Thyroid gland (tissue), 4 donors: Measurements from ENCODE around the gene MTIF3. TPM values are rescaled to one million over a fixed set of nuclear protein-coding genes. Genes with fewer than 3 reads are reported as not detected.

Experiments
- DNase-seq, 2 donors: peaks; one replicate each; pipeline ENCODE4 v3.0.0-alpha.2; 2019
- H3K27ac ChIP-seq, 3 donors: fragments of 200-600 bp; sonication (generic); 1 replicate in 2 of 3; 2 replicates in 1 of 3; pipeline ENCODE4 v1.5.1; 2016 to 2019; ENCODE audit warnings: mild to moderate bottlenecking in 1 of 3, moderate library complexity in 1 of 3
- H3K27me3 ChIP-seq: fragments of 200-600 bp; sonication (generic); one replicate; pipeline ENCODE4 v1.5.1; 2019
- H3K36me3 ChIP-seq, 2 donors: fragments of 200-600 bp; sonication (generic); one replicate each; pipeline ENCODE4 v1.5.1; 2016 to 2019
- H3K4me1 ChIP-seq, 2 donors: fragments of 200-600 bp; sonication (generic); one replicate each; pipeline ENCODE4 v1.5.1; 2017 to 2019
- H3K4me3 ChIP-seq, 3 donors: fragments of 200-600 bp; sonication (generic); replicated peaks in 1 of 3; 1 replicate in 2 of 3; 2 replicates in 1 of 3; pipeline ENCODE4 v1.5.1; 2016; ENCODE audit warnings: mild to moderate bottlenecking in 1 of 3
- H3K9me3 ChIP-seq: fragments of 200-600 bp; sonication (generic); one replicate; pipeline ENCODE4 v1.5.1; 2017
- POLR2A ChIP-seq, 2 donors: fragments of 450-650 bp; IDR thresholded peaks; one replicate each; pipeline ENCODE4 v1.6.1; 2017; ENCODE audit warnings: antibody characterized with exemption in 2 of 2, mild to moderate bottlenecking in 2 of 2, moderate library complexity in 1 of 2
- WGBS, 2 donors: methylation state at CpG; one replicate each; pipeline ENCODE4 v1.1.5; 2017; 5-methylcytosine and 5-hydroxymethylcytosine counted together
- intact Hi-C: fragments of 100-400 bp; cut with DNase I; formaldehyde crosslinking; loops from one replicate; pipeline ENCODE4 v1.15.1; 2023
- total RNA-seq, 4 donors: library from RNA; depleted of rRNA; stranded (reverse); fragments of >200 nt; gene quantifications; one replicate each; pipeline ENCODE4 v1.2.3, GENCODE V29; 2016
- TF ChIP-seq, protein P1 (sequence below), 6 experiments: fragments of 200-600 bp in 3 of 6; fragments of 450-650 bp in 3 of 6; sonication (generic) in 3 of 6; IDR thresholded peaks; one replicate each; pipeline ENCODE4 v1.5.1; 2016 to 2019; ENCODE audit warnings: antibody characterized with exemption in 6 of 6, mild to moderate bottlenecking in 2 of 6, inconsistent platforms in 1 of 6, moderate library complexity in 1 of 6

The MTIF3 gene
- total RNA-seq, 4 donors from 2014 or later: 36.4 to 68.2 (median 54.8) TPM

DNA sequence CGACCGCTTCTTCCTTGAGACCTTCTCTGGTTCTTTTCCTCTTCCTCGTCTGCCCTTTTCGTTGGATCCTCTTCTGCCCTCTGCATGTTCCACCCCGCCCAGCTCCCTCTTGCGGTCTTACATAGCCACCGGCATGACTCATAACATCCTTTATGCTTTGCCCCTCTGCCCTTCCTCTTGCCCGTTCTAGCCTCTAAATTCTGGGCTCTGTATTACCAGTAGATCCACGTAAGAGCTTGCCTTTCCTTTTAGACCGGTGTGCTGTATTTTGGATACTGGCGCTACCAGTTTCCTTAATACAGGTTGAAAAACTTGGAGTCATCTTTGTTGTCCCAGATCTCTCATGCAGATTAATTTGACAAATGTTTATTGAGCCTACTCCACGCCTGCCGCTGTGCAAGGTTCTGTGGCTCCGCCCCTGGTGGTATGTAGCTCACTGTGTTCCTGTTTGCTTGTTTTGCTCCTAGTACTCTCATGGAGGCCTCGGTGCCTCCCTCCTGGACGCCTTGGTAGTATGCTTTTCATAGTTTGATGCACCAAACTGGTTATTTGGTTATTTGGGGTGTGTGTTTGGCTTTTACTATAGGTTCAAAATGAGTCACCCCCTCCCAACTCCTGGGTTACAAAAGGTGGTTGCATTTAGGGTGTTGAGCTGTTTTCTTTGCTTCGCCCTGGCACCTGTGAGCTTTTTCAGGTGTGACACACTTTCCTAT, 24.3 kb downstream of the MTIF3 start:
- 48 to 52% methylated on average over 17 of the region's 17 CpGs for WGBS, 2 donors
- Histone ChIP-seq H3K36me3 (peaks cover 0 to 10% of the 10 kb centered on the region in 2 donors), H3K27me3 (no peaks in the 10 kb centered on the region), H3K9me3 (no peaks in the 10 kb centered on the region), H3K4me1 (peaks cover 22 to 33% of the 10 kb centered on the region in 2 donors), H3K27ac (peak overlapping the region; percentile 11 to 84 (median 81)), H3K4me3 (peak overlapping the region in 1 of 3 donors; percentile 81)
- intact Hi-C loops: no loop called here
- peak; percentile 30 to 41 for DNase-seq
- peak in 1 of 2 donors; percentile 17 for TF ChIP-seq POLR2A (IDR thresholded peaks at IDR 0.05)
- TF ChIP-seq, protein P1, sequence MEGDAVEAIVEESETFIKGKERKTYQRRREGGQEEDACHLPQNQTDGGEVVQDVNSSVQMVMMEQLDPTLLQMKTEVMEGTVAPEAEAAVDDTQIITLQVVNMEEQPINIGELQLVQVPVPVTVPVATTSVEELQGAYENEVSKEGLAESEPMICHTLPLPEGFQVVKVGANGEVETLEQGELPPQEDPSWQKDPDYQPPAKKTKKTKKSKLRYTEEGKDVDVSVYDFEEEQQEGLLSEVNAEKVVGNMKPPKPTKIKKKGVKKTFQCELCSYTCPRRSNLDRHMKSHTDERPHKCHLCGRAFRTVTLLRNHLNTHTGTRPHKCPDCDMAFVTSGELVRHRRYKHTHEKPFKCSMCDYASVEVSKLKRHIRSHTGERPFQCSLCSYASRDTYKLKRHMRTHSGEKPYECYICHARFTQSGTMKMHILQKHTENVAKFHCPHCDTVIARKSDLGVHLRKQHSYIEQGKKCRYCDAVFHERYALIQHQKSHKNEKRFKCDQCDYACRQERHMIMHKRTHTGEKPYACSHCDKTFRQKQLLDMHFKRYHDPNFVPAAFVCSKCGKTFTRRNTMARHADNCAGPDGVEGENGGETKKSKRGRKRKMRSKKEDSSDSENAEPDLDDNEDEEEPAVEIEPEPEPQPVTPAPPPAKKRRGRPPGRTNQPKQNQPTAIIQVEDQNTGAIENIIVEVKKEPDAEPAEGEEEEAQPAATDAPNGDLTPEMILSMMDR (IDR thresholded peaks at IDR 0.05): peak in 2 of 6 experiments; percentile 27 to 30

DNA sequence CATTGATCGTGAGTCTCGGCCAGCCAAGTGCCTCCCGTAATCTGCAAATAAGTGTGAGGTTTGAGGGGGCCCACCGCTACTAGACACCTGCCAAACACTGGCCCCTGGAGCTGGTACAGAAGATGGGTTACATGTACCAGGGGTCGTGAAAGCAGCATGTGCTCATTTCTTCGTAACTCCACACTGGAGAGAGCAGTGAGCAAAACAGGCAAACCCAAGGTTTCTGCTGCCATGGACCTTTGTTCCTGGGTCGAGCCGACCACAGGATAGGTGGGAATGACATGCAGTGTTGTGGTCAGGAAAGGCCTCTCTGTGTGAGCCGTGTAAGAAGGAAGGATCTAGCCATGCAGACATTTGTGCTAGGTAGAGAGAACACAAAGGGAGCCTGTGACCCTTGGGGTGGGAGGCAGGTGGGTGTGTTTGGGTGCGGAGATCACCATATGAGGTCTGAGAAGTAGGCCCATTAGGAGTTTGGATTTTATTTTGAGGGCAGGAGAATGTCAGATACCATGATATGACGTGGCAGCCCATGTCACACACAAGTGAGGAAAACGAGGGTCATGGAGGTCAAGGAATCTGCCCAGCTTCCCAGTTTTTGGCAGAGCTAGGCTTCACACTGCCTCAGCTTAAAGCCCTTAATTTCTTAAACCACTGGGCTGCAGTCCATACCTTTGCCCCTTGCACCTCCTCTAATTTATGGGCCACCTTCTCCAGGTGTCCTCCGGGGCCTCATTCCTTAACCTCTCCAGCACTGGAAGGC, 25.0 kb downstream of the MTIF3 start:
- Histone ChIP-seq H3K4me1 (peaks cover 22 to 33% of the 10 kb centered on the region in 2 donors), H3K27ac (peak overlapping the region in 2 of 3 donors; percentile 81 to 84), H3K36me3 (peaks cover 0 to 7% of the 10 kb centered on the region in 2 donors), H3K27me3 (no peaks in the 10 kb centered on the region), H3K4me3 (peak overlapping the region; percentile 55 to 81 (median 79)), H3K9me3 (no peaks in the 10 kb centered on the region)
- DNase-seq: no peak
- no peak for TF ChIP-seq POLR2A (IDR thresholded peaks at IDR 0.05)
- TF ChIP-seq, protein P1 (IDR thresholded peaks at IDR 0.05): no peak
- 44 to 46% methylated on average over 12 to 13 of the region's 13 CpGs for WGBS, 2 donors
- intact Hi-C loops: no loop called here

GRCh38 chr13:27424246-27425157, 25.9 kb downstream of the MTIF3 start, which contains the start of gene GTF3A:
Gene GTF3A, plus strand, starts transcription at chr13:27424619.
- H3K27ac ChIP-seq: peak within 1 kb of the TSS; percentile 54 to 84 (median 81)
- peak; percentile 81 to 83 for DNase-seq
- TF ChIP-seq, protein P1 (IDR thresholded peaks at IDR 0.05): peak in 1 of 6 experiments; percentile 7
- peak in 1 of 2 donors; percentile 89 for TF ChIP-seq POLR2A (IDR thresholded peaks at IDR 0.05)
- no peaks in the 10 kb centered on the region for H3K36me3 ChIP-seq
- no peaks in the 10 kb centered on the region for H3K9me3 ChIP-seq
- no peaks in the 10 kb centered on the region for H3K27me3 ChIP-seq
- H3K4me1 ChIP-seq: peaks cover 22 to 33% of the 10 kb centered on the region in 2 donors
- intact Hi-C loops: no loop called here
- WGBS, 2 donors: 2 to 3% methylated on average over 28 to 31 of the region's 85 CpGs
- H3K4me3 ChIP-seq: peak within 1 kb of the TSS; percentile 55 to 81 (median 79)

- 85 to 89% methylated on average over 7 of the region's 7 CpGs for WGBS, 2 donors
- no peaks in the 10 kb centered on the region for H3K9me3 ChIP-seq
- H3K27me3 ChIP-seq: no peaks in the 10 kb centered on the region
- H3K4me1 ChIP-seq: peaks cover 22 to 33% of the 10 kb centered on the region in 2 donors
- H3K4me3 ChIP-seq: no peak overlapping the region
- TF ChIP-seq POLR2A (IDR thresholded peaks at IDR 0.05): no peak
- TF ChIP-seq, protein P1 (IDR thresholded peaks at IDR 0.05): no peak
- H3K36me3 ChIP-seq: no peaks in the 10 kb centered on the region
- DNase-seq: peak in 1 of 2 donors; percentile 16
- no peak overlapping the region for H3K27ac ChIP-seq
- intact Hi-C loops: loop anchor here (2.0 kb wide), 1 partner anchor 35 kb away; no protein-coding TSS in a partner anchor
Measured at GRCh38 chr13:27423333-27423732, 27.0 kb downstream of the MTIF3 start.
